ENCODE data around the gene UNG. TPM values are rescaled to one million over a fixed set of nuclear protein-coding genes. Genes with fewer than 3 reads are reported as not detected.

The UNG gene
- total and polyA plus RNA-seq, 9 of the 15 experiments (the other 6 are each of a cell fraction or from before 2014, with no cell fraction given) = 8.4 to 59.8 (median 41.0) TPM

- TF ChIP-seq CUX1 (CRISPR knock-in tag; IDR thresholded peaks at IDR 0.05) (no peak), MAX (CRISPR knock-in tag; IDR thresholded peaks at IDR 0.05) (0 out of 2 replicates have a peak, but pooled peaks have one; percentile 17), TEAD2 (tag; IDR thresholded peaks at IDR 0.05) (no peak), MAZ (CRISPR knock-in tag; conservative IDR thresholded peaks at IDR 0.05 in 1 of 2, IDR thresholded peaks at IDR 0.05 in 1 of 2) (peak; percentile 93 to 98), ZNF140 (CRISPR knock-in tag; IDR thresholded peaks at IDR 0.05) (no peak), IRF2 (CRISPR knock-in tag; IDR thresholded peaks at IDR 0.05) (no peak), ELF2 (CRISPR knock-in tag; IDR thresholded peaks at IDR 0.05) (peak; percentile 87), ZFP30 (CRISPR knock-in tag; IDR thresholded peaks at IDR 0.05; ENCODE audit: borderline replicate concordance) (no peak), ESRRA (IDR thresholded peaks at IDR 0.05; ENCODE audit: borderline replicate concordance, low read depth) (peak; percentile 95), ZNF609 (CRISPR knock-in tag; IDR thresholded peaks at IDR 0.05; ENCODE audit: borderline replicate concordance) (no peak), GTF2F1 (IDR thresholded peaks at IDR 0.05; ENCODE audit: low read depth, low read length) (no peak), RAD21 (CRISPR knock-in tag; conservative IDR thresholded peaks at IDR 0.05 in 1 of 2, IDR thresholded peaks at IDR 0.05 in 1 of 2) (no peak), IRF1 (CRISPR knock-in tag; IDR thresholded peaks at IDR 0.05; ENCODE audit: borderline replicate concordance) (no peak), ZNF444 (CRISPR knock-in tag; IDR thresholded peaks at IDR 0.05) (no peak), DIDO1 (tag; IDR thresholded peaks at IDR 0.05; ENCODE audit: low read depth) (peak; percentile 99)
These were observed 44.7 kb upstream of the UNG start, which contains the start of gene USP30 (continued) for GRCh38 chr12:109052414-109053323.

All from K562 (cell line).